OCI-LY3 (cell line): ENCODE measurements around the gene EHMT1.

Experiments
- EZH2phosphoT487 ChIP-seq: fragments of 200-600 bp; shearing (Covaris generic); IDR thresholded peaks from 2 replicates; pipeline ENCODE4 v1.6.1; 2018; ENCODE audit warnings: antibody characterized with exemption, mixed run types, low read depth
- TF ChIP-seq, protein P1 (sequence below): fragments of 200-600, 300-600 bp; sonication (generic); IDR thresholded peaks from 2 replicates; pipeline ENCODE4 v1.5.1; 2014; ENCODE audit warnings: antibody characterized with exemption, low read length, low read depth

- TF ChIP-seq, protein P1, sequence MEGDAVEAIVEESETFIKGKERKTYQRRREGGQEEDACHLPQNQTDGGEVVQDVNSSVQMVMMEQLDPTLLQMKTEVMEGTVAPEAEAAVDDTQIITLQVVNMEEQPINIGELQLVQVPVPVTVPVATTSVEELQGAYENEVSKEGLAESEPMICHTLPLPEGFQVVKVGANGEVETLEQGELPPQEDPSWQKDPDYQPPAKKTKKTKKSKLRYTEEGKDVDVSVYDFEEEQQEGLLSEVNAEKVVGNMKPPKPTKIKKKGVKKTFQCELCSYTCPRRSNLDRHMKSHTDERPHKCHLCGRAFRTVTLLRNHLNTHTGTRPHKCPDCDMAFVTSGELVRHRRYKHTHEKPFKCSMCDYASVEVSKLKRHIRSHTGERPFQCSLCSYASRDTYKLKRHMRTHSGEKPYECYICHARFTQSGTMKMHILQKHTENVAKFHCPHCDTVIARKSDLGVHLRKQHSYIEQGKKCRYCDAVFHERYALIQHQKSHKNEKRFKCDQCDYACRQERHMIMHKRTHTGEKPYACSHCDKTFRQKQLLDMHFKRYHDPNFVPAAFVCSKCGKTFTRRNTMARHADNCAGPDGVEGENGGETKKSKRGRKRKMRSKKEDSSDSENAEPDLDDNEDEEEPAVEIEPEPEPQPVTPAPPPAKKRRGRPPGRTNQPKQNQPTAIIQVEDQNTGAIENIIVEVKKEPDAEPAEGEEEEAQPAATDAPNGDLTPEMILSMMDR: no peak
- no peak for TF ChIP-seq EZH2phosphoT487
Observed at GRCh38 chr9:137696136-137696925, 77.5 kb downstream of the EHMT1 start.
